Upper lobe of left lung (tissue), 6 donors: Measurements from ENCODE around the gene CASP10. TPM values are rescaled to one million over a fixed set of nuclear protein-coding genes. Genes with fewer than 3 reads are reported as not detected.

ENCODE experiments used
- ATAC-seq, 2 donors: fragments of 200-7000 bp; cut with Tn5 transposase; one replicate each; pipeline ENCODE4 v1.9.1; 2022; ENCODE audit warnings: mild to moderate bottlenecking in 2 of 2, moderate library complexity in 2 of 2; ENCODE audit not compliant: low FRiP score in 2 of 2
- DNase-seq, 2 donors: peaks; one replicate each; pipeline ENCODE4 v3.0.0-alpha.2; 2019 to 2020
- H3K27ac ChIP-seq, 4 donors: fragments of 200-600 bp; sonication (generic); one replicate each; pipeline ENCODE4 v1.5.1; 2016 to 2019
- H3K27me3 ChIP-seq, 4 donors: fragments of 200-600 bp; sonication (generic); one replicate each; pipeline ENCODE4 v1.5.1; 2017 to 2019
- H3K36me3 ChIP-seq, 4 donors: fragments of 200-600 bp; sonication (generic); one replicate each; pipeline ENCODE4 v1.5.1; 2016 to 2019
- H3K4me1 ChIP-seq, 4 donors: fragments of 200-600 bp; sonication (generic); one replicate each; pipeline ENCODE4 v1.5.1; 2018 to 2019
- H3K4me3 ChIP-seq, 4 donors: fragments of 200-600 bp; sonication (generic); one replicate each; pipeline ENCODE4 v1.5.1; 2017 to 2019; ENCODE audit warnings: mild to moderate bottlenecking in 2 of 4, moderate library complexity in 1 of 4
- H3K9me3 ChIP-seq, 4 donors: fragments of 200-600 bp; sonication (generic); one replicate each; pipeline ENCODE4 v1.5.1; 2018 to 2019
- CTCF ChIP-seq, 6 experiments: fragments of 450-650 bp in 4 of 6; fragments of 200-600 bp in 2 of 6; sonication (generic) in 2 of 6; IDR thresholded peaks; one replicate each; pipeline ENCODE4 v1.5.1; 2016 to 2019; ENCODE audit warnings: antibody characterized with exemption in 6 of 6
- EP300 ChIP-seq, 4 donors: sonication (generic); formaldehyde crosslinking; IDR thresholded peaks; one replicate each; pipeline ENCODE4 v1.5.1; 2017; ENCODE audit warnings: antibody characterized with exemption in 4 of 4, control low read depth in 2 of 4
- POLR2A ChIP-seq, 4 donors: fragments of 450-650 bp; IDR thresholded peaks; one replicate each; pipeline ENCODE4 v1.5.1; 2016 to 2017; ENCODE audit warnings: antibody characterized with exemption in 4 of 4, mild to moderate bottlenecking in 2 of 4
- POLR2AphosphoS5 ChIP-seq, 2 donors: sonication (generic); formaldehyde crosslinking; IDR thresholded peaks; one replicate each; pipeline ENCODE4 v1.5.1; 2017; ENCODE audit warnings: antibody characterized with exemption in 2 of 2
- WGBS, 2 donors: methylation state at CpG; one replicate each; pipeline ENCODE4 v1.1.5; 2017 to 2018; 5-methylcytosine and 5-hydroxymethylcytosine counted together
- total RNA-seq, 6 donors: library from RNA; depleted of rRNA in 4 of 6; stranded (reverse); fragments of >200 nt in 4 of 6; gene quantifications; one replicate each; pipeline versions ENCODE4 v1.1.0 to v1.2.1, GENCODE V29; 2016 to 2021
- donor health status: DM: no; HTN: no; CAD: no; lungs with moderate emphysema.
- donor health status: DM: no; HTN: yes; CAD: no; lungs with severe emphysema.

Gene CASP10
- total RNA-seq, 6 donors from 2014 or later = 21.1 to 67.1 (median 29.9) TPM

GRCh38 chr2:201257956-201258665 lies 75.2 kb downstream of the CASP10 start:
- H3K27ac ChIP-seq = peak overlapping the region; percentile 92 to 96 (median 93)
- peak in 2 of 4 donors; percentile 9 to 68 for TF ChIP-seq EP300 (IDR thresholded peaks at IDR 0.05)
- peak; percentile 54 to 68 for TF ChIP-seq POLR2AphosphoS5 (IDR thresholded peaks at IDR 0.05)
- TF ChIP-seq POLR2A (IDR thresholded peaks at IDR 0.05) = peak in 3 of 4 donors; percentile 0 to 55 (median 29)
- peak in 2 of 6 experiments; percentile 13 to 26 for TF ChIP-seq CTCF (IDR thresholded peaks at IDR 0.05)
- peaks cover 49 to 59% (median 55%) of the 10 kb centered on the region in 4 donors for H3K4me1 ChIP-seq
- WGBS, 2 donors = 0 to 1% methylated on average over 10 of the region's 10 CpGs
- no peaks in the 10 kb centered on the region for H3K27me3 ChIP-seq
- peak overlapping the region; percentile 25 to 60 (median 51) for H3K4me3 ChIP-seq
- DNase-seq (peak in 1 of 2 donors; percentile 91), ATAC-seq (peak; percentile 87 to 93)
- H3K9me3 ChIP-seq = no peaks in the 10 kb centered on the region
- no peaks in the 10 kb centered on the region for H3K36me3 ChIP-seq

GRCh38 chr2:201258666-201259615 lies 76.0 kb downstream of the CASP10 start:
- no peak for DNase-seq
- TF ChIP-seq EP300 (IDR thresholded peaks at IDR 0.05) = no peak
- TF ChIP-seq POLR2AphosphoS5 (IDR thresholded peaks at IDR 0.05) = no peak
- no peak for TF ChIP-seq POLR2A (IDR thresholded peaks at IDR 0.05)
- H3K4me1 ChIP-seq = peaks cover 52 to 57% (median 55%) of the 10 kb centered on the region in 4 donors
- H3K4me3 ChIP-seq = peak overlapping the region; percentile 25 to 60 (median 51)
- 23 to 30% methylated on average over 15 of the region's 15 CpGs for WGBS, 2 donors
- H3K27me3 ChIP-seq = no peaks in the 10 kb centered on the region
- H3K9me3 ChIP-seq = no peaks in the 10 kb centered on the region
- peak overlapping the region; percentile 92 to 96 (median 93) for H3K27ac ChIP-seq
- peak; percentile 3 to 5 for ATAC-seq
- H3K36me3 ChIP-seq = no peaks in the 10 kb centered on the region

- peak within 1 kb of the TSS in 3 of 4 donors; percentile 49 to 60 (median 53) for H3K4me3 ChIP-seq
- H3K4me1 ChIP-seq = peaks cover 41 to 50% (median 47%) of the 10 kb centered on the region in 4 donors
- peak within 1 kb of the TSS; percentile 92 to 96 (median 93) for H3K27ac ChIP-seq
- no peaks in the 10 kb centered on the region for H3K9me3 ChIP-seq
- H3K36me3 ChIP-seq = no peaks in the 10 kb centered on the region
- H3K27me3 ChIP-seq = no peaks in the 10 kb centered on the region
- peak; percentile 78 to 79 for TF ChIP-seq POLR2AphosphoS5 (IDR thresholded peaks at IDR 0.05)
- peak in 3 of 4 donors; percentile 51 to 87 (median 60) for TF ChIP-seq POLR2A (IDR thresholded peaks at IDR 0.05)
- TF ChIP-seq EP300 (IDR thresholded peaks at IDR 0.05) = no peak
- no peak for TF ChIP-seq CTCF (IDR thresholded peaks at IDR 0.05)
- peak; percentile 61 to 65 for ATAC-seq
- peak; percentile 58 to 78 for DNase-seq
- WGBS, 2 donors = 28 to 57% methylated on average over 6 to 10 of the region's 10 CpGs
Observed at GRCh38 chr2:201260302-201260800, 77.4 kb downstream of the CASP10 start, which contains the start of gene CASP8. CASP8 (plus strand) TSS chr2:201260536; CDS start chr2:201266487, 5,951 bp downstream.

GRCh38 chr2:201261471-201261870 lies 78.5 kb downstream of the CASP10 start:
- WGBS, 2 donors = 63 to 76% methylated on average over 9 of the region's 9 CpGs
- no peaks in the 10 kb centered on the region for H3K27me3 ChIP-seq
- no peak for ATAC-seq
- peaks cover 0 to 2% (median under 1%) of the 10 kb centered on the region in 4 donors for H3K36me3 ChIP-seq
- peak overlapping the region in 3 of 4 donors; percentile 29 to 48 (median 41) for H3K4me3 ChIP-seq
- DNase-seq = peak; percentile 40 to 46
- peaks cover 41 to 50% (median 46%) of the 10 kb centered on the region in 4 donors for H3K4me1 ChIP-seq
- H3K27ac ChIP-seq = peak overlapping the region; percentile 92 to 96 (median 93)
- TF ChIP-seq POLR2A (IDR thresholded peaks at IDR 0.05) (no peak), EP300 (IDR thresholded peaks at IDR 0.05) (no peak), POLR2AphosphoS5 (IDR thresholded peaks at IDR 0.05) (no peak), CTCF (IDR thresholded peaks at IDR 0.05) (no peak)
- H3K9me3 ChIP-seq = no peaks in the 10 kb centered on the region
